Activated naive CD8-positive, alpha-beta T cell (primary cell): Measurements from ENCODE around the gene FKBP8.

Experiments
- H3K27ac Mint-ChIP-seq: one replicate; pipeline ENCODE4 v1.8.0; 2021; ENCODE audit warnings: mixed read lengths
- H3K27me3 Mint-ChIP-seq: one replicate; pipeline ENCODE4 v1.8.0; 2021; ENCODE audit warnings: mixed read lengths
- H3K36me3 Mint-ChIP-seq: one replicate; pipeline ENCODE4 v1.8.0; 2021; ENCODE audit warnings: mixed read lengths
- H3K4me1 Mint-ChIP-seq: one replicate; pipeline ENCODE4 v1.8.0; 2021; ENCODE audit warnings: low read depth, mixed read lengths
- H3K4me3 Mint-ChIP-seq: one replicate; pipeline ENCODE4 v1.8.0; 2021; ENCODE audit warnings: mild to moderate bottlenecking, mixed read lengths
- H3K9me3 Mint-ChIP-seq: one replicate; pipeline ENCODE4 v1.8.0; 2021; ENCODE audit warnings: low read depth, mixed read lengths

FKBP8 gene

DNA sequence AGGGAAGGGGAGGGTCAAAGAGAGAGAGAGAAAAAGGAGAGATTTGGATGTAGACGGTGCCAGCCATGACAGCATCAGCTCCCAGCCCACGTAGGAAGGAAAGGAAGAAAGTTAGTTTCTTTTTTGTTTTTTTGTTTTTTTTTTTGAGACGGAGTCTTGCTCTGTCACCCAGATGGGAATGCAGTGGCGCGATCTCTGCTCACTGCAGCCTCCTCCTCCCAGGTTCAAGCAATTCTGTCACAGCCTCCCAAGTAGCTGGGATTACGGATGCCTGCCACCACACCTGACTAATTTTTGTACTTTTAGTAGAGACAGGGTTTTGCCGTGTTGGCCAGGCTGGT lies 49.1 kb downstream of the FKBP8 start:
- Mint-ChIP-seq H3K4me1 (peaks cover 52% of the 10 kb centered on the region), H3K4me3 (no peak overlapping the region)

DNA sequence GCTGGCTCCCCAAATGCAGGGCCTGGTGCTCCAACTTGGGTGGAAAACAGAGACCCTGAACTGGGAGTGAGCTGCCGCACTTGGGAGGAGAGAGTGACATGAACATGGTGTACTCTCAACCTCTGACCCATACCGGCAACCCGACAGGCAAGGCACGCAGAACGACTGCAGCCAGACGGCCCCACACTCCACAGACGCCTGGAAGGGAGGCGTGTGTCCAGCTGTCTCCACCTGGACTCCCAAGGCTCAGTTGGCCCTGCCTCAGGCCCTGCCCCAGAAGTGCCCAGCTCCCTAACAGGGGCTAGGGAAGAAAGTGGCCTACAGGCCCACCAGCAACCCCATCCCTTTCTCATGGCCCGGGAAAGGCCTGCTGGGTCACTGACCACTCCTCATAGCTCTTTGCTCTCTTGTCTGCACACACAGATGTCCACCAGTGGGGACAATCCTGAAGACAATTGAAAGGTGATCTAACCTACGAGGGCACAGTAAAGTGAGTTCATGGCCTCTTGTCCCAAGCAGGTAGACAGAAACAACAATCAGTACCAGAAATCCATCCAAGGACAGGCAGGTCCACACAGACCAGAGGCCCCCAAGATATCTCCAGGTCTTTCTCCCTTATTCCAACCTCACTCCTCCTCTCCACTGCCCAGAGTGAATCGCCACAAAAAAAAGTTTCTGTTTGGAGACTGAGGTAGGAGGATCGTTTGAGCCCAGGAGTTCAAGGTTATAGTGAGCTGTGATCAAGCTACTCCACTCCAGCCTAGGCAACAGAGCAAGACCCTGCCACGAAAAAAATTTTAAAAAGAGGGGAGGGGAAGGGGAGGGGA lies 49.7 kb downstream of the FKBP8 start:
- Mint-ChIP-seq H3K36me3 (no peaks in the 10 kb centered on the region), H3K27ac (no peak overlapping the region), H3K9me3 (no peaks in the 10 kb centered on the region), H3K4me1 (peaks cover 47% of the 10 kb centered on the region), H3K4me3 (no peak overlapping the region), H3K27me3 (no peaks in the 10 kb centered on the region)

More for the DNA sequence above, 49.1 kb downstream of the FKBP8 start:
- H3K36me3 Mint-ChIP-seq: no peaks in the 10 kb centered on the region
- no peaks in the 10 kb centered on the region for H3K9me3 Mint-ChIP-seq
- H3K27me3 Mint-ChIP-seq: no peaks in the 10 kb centered on the region
- no peak overlapping the region for H3K27ac Mint-ChIP-seq

DNA sequence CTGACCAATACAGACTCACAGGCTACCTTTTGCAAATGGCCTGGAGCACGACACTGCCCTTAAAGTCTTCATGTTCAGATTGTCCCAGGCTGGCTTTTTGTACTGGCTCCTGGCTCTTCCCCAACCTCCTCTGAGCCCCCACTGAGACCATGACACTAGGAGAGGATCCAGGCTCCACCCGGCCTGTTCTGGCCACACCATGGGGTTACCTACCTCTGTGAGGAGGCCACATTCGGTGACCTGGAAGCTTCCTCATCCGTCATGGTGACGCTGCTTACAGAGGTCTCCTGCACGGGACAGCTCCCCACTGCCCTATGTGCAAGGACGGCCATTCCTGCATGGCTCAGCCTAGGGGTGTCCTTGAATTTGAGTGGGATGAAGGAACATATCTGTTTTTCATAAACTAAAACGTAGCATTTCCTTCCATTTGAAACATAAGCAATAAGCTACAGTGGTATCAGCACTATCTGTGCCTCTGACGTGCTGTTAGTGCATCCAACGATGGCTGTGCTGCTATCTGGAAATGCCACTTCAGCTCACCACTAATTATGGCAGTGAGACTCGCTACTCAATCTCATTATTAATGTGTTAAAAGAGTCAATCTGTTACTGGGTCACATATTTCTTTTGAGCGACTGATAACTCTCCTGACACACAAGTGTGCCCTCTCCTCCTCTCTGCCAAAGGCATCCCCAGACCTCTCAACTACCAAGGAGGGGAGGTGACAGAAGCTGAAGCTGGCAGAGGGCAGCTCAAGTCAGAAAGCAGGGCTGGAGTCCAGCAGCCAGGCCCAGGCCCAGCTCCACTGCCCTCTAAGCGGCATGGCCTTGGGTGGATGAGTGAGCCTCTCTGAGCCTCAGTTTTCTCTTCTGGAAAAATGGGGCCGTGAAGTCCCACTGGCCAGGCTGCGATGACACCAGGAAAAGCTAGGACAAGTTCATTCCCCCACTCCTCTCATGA lies 51.1 kb downstream of the FKBP8 start:
- Mint-ChIP-seq H3K4me1 (peaks cover 39% of the 10 kb centered on the region), H3K4me3 (no peak overlapping the region), H3K36me3 (no peaks in the 10 kb centered on the region)

DNA sequence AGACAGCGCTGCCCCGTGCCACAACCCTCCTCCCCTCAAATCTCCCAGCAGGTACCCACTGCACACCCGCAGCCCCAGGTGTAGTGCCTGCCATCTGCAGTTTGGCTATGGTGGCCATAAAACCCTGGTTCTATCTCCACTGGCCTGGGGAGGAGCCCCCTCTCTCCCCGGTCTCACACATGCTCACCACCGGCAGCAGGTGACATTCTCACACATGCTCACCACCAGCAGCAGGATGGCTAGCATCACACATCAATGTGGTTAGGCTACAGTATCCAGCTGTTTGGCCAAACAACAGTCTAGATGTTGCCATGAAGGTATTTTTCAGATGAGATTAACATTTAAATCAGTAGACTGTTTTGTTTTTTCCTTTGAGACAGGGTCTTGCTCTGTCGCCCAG lies 52.6 kb downstream of the FKBP8 start:
- Mint-ChIP-seq H3K27ac (no peak overlapping the region), H3K9me3 (no peaks in the 10 kb centered on the region), H3K36me3 (no peaks in the 10 kb centered on the region), H3K4me1 (peaks cover 32% of the 10 kb centered on the region), H3K27me3 (no peaks in the 10 kb centered on the region), H3K4me3 (no peak overlapping the region)

More for the DNA sequence above, 51.1 kb downstream of the FKBP8 start:
- no peaks in the 10 kb centered on the region for H3K27me3 Mint-ChIP-seq
- H3K27ac Mint-ChIP-seq: no peak overlapping the region
- no peaks in the 10 kb centered on the region for H3K9me3 Mint-ChIP-seq

DNA sequence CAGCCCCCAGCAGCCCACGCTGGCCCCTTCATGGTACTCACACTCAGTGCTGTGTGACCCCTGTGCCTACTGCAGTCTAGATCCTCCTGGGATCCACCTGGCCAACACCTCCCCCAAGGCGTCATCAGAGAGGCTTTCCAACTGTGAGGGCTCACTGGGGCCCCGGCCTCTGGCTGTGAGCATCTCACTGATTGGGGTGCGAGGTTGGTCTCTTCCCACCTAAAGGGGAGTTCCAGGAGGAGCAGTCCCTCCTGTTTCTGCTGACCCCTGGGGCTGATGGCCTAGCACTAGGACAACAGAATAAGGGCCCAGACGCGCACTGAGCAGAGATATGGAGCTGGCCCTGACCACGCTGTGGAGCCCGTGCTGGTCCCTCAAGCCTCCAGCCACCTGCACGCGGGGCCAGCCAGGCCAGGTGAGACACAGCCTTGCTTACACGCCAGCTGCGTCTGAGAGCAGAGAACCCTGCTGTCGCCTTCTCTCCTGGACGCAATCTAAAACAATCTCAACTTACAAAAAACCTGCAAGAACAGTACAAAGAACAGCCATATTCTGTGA lies 53.7 kb downstream of the FKBP8 start:
- no peaks in the 10 kb centered on the region for H3K9me3 Mint-ChIP-seq
- no peak overlapping the region for H3K27ac Mint-ChIP-seq
- no peak overlapping the region for H3K4me3 Mint-ChIP-seq
- no peaks in the 10 kb centered on the region for H3K27me3 Mint-ChIP-seq
- H3K4me1 Mint-ChIP-seq: peaks cover 29% of the 10 kb centered on the region
- no peaks in the 10 kb centered on the region for H3K36me3 Mint-ChIP-seq

DNA sequence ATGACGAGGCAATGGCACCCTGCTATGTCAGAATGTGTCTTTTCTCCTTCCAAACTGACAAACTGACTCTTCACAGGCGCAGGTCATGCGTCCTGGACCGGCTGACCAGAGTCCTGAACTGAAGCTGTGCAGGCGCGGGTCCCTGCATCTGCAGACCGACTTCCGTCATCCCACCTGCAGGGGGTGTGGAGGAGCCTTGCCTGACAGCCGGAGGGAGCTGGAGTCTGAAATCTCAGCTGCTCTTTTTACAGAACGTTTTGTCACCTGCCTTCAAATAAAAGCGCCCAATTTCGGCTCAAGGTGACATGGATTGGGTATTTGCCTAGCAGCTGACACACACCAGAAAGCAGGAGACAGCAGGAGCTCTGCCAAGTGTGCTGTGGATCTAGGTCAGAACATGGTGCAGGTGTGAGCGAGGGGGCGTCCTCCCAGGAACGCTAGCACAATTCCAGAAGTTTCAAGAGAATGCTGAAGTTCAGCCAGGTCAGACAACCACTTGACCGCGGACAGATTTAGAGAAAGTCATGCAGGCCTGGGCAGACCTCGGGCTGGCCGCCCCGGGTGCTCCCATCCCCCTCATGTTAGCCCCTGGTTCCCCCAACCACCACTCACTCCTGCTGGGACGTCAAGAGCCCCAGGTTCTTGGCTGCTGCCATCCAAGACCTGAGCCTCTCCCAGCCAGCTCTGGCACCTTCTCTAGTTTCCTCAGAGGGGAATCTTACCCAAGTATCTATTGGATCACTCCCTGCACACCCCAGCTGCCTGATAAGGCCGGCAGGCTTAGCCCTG lies 54.3 kb downstream of the FKBP8 start:
- no peak overlapping the region for H3K27ac Mint-ChIP-seq
- no peak overlapping the region for H3K4me3 Mint-ChIP-seq
- H3K9me3 Mint-ChIP-seq: no peaks in the 10 kb centered on the region
- H3K36me3 Mint-ChIP-seq: no peaks in the 10 kb centered on the region
- peaks cover 25% of the 10 kb centered on the region for H3K4me1 Mint-ChIP-seq
- H3K27me3 Mint-ChIP-seq: no peaks in the 10 kb centered on the region

DNA sequence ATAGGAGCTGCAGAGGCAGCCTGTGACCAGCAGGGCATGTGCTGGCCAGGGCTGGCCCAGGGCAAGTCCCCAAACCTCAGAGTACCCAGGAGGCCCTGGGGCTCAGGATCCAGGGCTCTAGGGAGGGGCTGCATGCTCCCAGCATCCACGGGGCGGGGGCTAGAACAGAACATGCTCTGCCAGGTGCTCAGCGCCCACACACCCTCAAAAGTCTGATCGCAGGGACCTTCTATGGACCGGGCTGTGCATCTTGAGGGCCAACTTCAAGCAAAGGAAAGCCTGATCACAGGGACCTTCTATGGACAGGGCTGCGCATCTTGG lies 55.0 kb downstream of the FKBP8 start:
- peaks cover 20% of the 10 kb centered on the region for H3K4me1 Mint-ChIP-seq
- no peaks in the 10 kb centered on the region for H3K9me3 Mint-ChIP-seq
- H3K27ac Mint-ChIP-seq: no peak overlapping the region
- no peaks in the 10 kb centered on the region for H3K36me3 Mint-ChIP-seq
- H3K27me3 Mint-ChIP-seq: no peaks in the 10 kb centered on the region
- no peak overlapping the region for H3K4me3 Mint-ChIP-seq

DNA sequence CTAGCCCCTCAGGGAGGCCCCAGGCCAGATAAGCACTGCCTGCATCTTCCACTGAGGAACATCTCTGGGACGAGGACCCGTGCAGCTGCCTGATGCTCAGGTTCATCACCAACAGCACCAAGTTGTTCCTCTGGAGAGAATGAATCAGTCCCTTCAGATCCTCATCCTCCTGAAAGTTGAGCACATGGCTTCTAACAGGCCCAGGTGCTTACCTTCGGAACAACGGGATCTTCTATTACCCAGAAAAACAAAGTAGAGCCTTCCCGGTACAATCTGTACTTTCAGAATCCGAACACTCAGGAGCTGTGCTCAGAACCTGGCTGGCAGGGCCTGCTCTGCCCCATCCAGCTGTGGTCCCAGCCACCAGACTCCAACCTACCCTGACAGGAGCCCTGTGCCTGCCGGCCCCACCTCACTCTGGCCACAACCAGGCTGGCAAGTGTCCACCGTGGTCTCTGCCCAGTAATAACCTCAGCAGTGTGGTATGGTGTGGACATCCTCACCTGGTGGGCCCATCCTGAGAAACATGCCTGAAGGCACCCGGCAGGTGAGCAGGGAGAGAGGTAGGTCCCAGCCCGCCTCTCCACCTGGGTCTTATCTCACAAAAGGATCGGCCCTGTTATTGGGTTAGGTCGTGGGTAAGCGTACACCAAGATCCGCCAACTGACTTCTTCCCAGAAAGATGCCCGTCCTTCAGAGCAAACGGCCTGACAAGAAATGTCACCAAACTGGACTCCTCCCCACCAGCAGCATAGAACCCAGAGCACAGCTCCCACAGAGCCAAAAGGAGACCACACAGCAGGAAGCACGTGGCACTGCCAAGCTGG lies 55.6 kb downstream of the FKBP8 start:
- Mint-ChIP-seq H3K36me3 (no peaks in the 10 kb centered on the region), H3K27me3 (no peaks in the 10 kb centered on the region), H3K9me3 (no peaks in the 10 kb centered on the region), H3K4me3 (no peak overlapping the region), H3K4me1 (peaks cover 22% of the 10 kb centered on the region), H3K27ac (peak overlapping the region; percentile 8)

DNA sequence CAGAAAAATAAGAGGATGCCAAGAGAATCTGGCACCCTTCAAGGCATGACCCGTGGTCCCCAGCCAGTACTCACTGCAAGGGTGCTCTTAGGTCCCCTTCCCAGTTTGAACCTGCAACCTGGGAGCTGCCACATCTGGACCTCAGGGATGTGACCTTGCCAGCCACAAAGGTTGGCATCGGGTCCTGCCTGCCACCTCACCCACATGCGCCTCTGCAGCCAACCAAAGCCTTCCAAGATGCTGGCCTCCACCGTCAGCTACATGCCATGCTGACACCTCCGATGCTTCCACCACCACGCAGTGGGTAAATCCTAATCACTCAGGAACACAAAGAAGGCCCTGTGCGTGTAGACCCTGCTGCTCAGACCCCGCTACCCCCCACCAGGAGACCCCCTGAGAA lies 56.6 kb downstream of the FKBP8 start:
- Mint-ChIP-seq H3K27me3 (no peaks in the 10 kb centered on the region), H3K4me3 (no peak overlapping the region), H3K36me3 (no peaks in the 10 kb centered on the region), H3K9me3 (no peaks in the 10 kb centered on the region), H3K27ac (no peak overlapping the region), H3K4me1 (peaks cover 22% of the 10 kb centered on the region)

DNA sequence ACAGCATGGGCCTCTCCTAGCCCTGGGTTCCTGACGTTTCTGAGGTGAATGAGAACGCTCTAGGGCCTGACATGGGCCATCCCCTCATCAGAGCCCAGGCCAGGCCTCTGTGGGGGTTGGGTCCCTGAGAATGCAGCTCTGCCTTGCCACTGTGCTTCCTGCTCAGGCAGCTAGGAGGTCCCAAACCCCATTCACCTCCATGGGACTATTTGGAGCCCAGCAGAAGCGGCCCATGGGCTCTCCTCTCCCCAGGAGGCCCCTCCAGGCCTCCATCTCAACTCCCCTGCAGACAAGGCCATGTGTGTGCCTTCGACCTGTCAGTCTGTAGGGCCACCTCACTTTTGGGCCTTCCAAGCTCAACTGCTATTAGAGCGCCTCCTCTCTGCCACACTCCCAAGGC lies 58.4 kb downstream of the FKBP8 start:
- Mint-ChIP-seq H3K36me3 (no peaks in the 10 kb centered on the region), H3K27ac (no peak overlapping the region), H3K27me3 (no peaks in the 10 kb centered on the region), H3K4me1 (peaks cover 34% of the 10 kb centered on the region), H3K9me3 (no peaks in the 10 kb centered on the region), H3K4me3 (no peak overlapping the region)

DNA sequence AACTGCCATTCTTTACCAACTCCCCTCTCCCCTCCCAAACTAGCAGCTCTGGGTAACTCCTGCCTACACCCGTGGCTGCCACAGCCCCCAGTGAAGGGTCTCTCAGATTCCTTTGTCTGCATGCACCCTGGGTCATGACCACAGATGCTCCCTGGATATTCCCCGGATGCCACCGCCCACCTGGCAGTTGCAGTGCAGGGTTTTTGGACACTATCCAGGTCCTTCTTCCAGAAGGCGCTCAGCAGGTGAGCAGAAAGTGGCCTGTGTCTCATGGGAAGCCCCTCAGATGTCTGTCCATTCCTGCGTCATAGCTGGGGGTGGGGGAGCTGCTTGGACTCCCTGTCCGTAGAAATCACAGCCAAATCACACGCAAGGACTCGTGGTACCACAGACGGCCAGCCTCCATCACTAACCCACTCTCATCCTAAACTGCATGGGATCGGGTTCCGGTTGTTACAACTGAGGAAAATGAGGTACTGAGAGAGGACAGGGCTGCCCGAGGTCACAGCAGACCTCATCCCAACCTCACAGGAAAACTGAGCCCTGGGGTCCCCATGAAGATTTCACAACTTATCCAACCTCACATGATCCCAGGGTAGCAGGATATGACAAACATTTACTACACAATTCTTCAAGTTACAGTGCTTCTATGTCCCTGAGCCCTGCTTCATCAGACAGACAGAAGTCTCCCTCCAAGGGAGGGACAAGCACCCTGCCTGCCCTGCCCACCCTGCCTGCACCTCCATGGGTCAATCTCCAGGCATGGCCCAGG lies 60.1 kb downstream of the FKBP8 start:
- H3K4me3 Mint-ChIP-seq: no peak overlapping the region
- H3K36me3 Mint-ChIP-seq: no peaks in the 10 kb centered on the region
- no peak overlapping the region for H3K27ac Mint-ChIP-seq
- no peaks in the 10 kb centered on the region for H3K27me3 Mint-ChIP-seq
- no peaks in the 10 kb centered on the region for H3K9me3 Mint-ChIP-seq
- H3K4me1 Mint-ChIP-seq: peaks cover 43% of the 10 kb centered on the region
